Effector memory CD4-positive, alpha-beta T cell (primary cell): ENCODE results near the gene SLC6A6.
A peak's percentile ranks its signal among the peaks of the same experiment; 100 is the strongest.

ENCODE experiments used
- DNase-seq, 3 donors: peaks; one replicate each; pipeline ENCODE4 v3.0.0-alpha.2; 2020
- H3K27ac ChIP-seq: 2 replicates; pipeline ENCODE4 v1.7.0; 2013; ENCODE audit warnings: mild to moderate bottlenecking, low read length, moderate library complexity; ENCODE audit not compliant: insufficient read depth, poor library complexity, severe bottlenecking
- H3K27me3 ChIP-seq: replicated peaks from 2 replicates; pipeline ENCODE4 v1.7.0; 2013; ENCODE audit warnings: mild to moderate bottlenecking, low read length; ENCODE audit not compliant: insufficient read depth, control insufficient read depth, poor library complexity, severe bottlenecking
- H3K36me3 ChIP-seq: 2 replicates; pipeline ENCODE4 v1.7.0; 2013; ENCODE audit warnings: mild to moderate bottlenecking, low read length, moderate library complexity; ENCODE audit not compliant: control insufficient read depth, insufficient read depth
- H3K4me1 ChIP-seq: 2 replicates; pipeline ENCODE4 v1.7.0; 2013; ENCODE audit warnings: low read length, mild to moderate bottlenecking; ENCODE audit not compliant: control insufficient read depth, insufficient read depth, poor library complexity, severe bottlenecking
- H3K4me3 ChIP-seq: 2 replicates; pipeline ENCODE4 v1.7.0; 2013; ENCODE audit warnings: low read length, low read depth, mild to moderate bottlenecking; ENCODE audit not compliant: insufficient read depth, poor library complexity, severe bottlenecking
- H3K9me3 ChIP-seq: 2 replicates; pipeline ENCODE4 v1.7.0; 2013; ENCODE audit warnings: mild to moderate bottlenecking, low read length, moderate library complexity; ENCODE audit not compliant: control insufficient read depth

Gene SLC6A6

GRCh38 chr3:14457999-14458398 is 55.6 kb downstream of the SLC6A6 start:
- H3K27ac ChIP-seq: no peak overlapping the region
- no peaks in the 10 kb centered on the region for H3K9me3 ChIP-seq
- no peak overlapping the region for H3K4me3 ChIP-seq
- no peaks in the 10 kb centered on the region for H3K27me3 ChIP-seq
- no peak for DNase-seq
- peaks cover 36% of the 10 kb centered on the region for H3K36me3 ChIP-seq
- H3K4me1 ChIP-seq: no peaks in the 10 kb centered on the region

- H3K4me1 ChIP-seq: no peaks in the 10 kb centered on the region
- H3K27me3 ChIP-seq: no peaks in the 10 kb centered on the region
- H3K4me3 ChIP-seq: no peak overlapping the region
- DNase-seq: no peak
- no peaks in the 10 kb centered on the region for H3K9me3 ChIP-seq
- peaks cover 38% of the 10 kb centered on the region for H3K36me3 ChIP-seq
- no peak overlapping the region for H3K27ac ChIP-seq
Measured at GRCh38 chr3:14458434-14459275, 56.2 kb downstream of the SLC6A6 start.

GRCh38 chr3:14459384-14459783 is 57.0 kb downstream of the SLC6A6 start:
- Histone ChIP-seq H3K4me1 (no peaks in the 10 kb centered on the region), H3K27me3 (no peaks in the 10 kb centered on the region), H3K4me3 (no peak overlapping the region), H3K27ac (no peak overlapping the region), H3K9me3 (no peaks in the 10 kb centered on the region), H3K36me3 (peaks cover 45% of the 10 kb centered on the region)
- DNase-seq: no peak

- Histone ChIP-seq H3K4me3 (no peak overlapping the region), H3K27ac (no peak overlapping the region), H3K27me3 (no peaks in the 10 kb centered on the region), H3K9me3 (no peaks in the 10 kb centered on the region), H3K36me3 (peaks cover 49% of the 10 kb centered on the region), H3K4me1 (no peaks in the 10 kb centered on the region)
- no peak for DNase-seq
Measured at GRCh38 chr3:14459787-14460186, 57.4 kb downstream of the SLC6A6 start.

GRCh38 chr3:14460342-14461005 is 58.1 kb downstream of the SLC6A6 start:
- peaks cover 56% of the 10 kb centered on the region for H3K36me3 ChIP-seq
- H3K4me3 ChIP-seq: no peak overlapping the region
- H3K4me1 ChIP-seq: no peaks in the 10 kb centered on the region
- DNase-seq: no peak
- H3K9me3 ChIP-seq: no peaks in the 10 kb centered on the region
- no peak overlapping the region for H3K27ac ChIP-seq
- H3K27me3 ChIP-seq: no peaks in the 10 kb centered on the region

- H3K27me3 ChIP-seq: no peaks in the 10 kb centered on the region
- DNase-seq: no peak
- H3K27ac ChIP-seq: no peak overlapping the region
- no peaks in the 10 kb centered on the region for H3K9me3 ChIP-seq
- H3K36me3 ChIP-seq: peaks cover 60% of the 10 kb centered on the region
- no peaks in the 10 kb centered on the region for H3K4me1 ChIP-seq
- no peak overlapping the region for H3K4me3 ChIP-seq
Measured at GRCh38 chr3:14461006-14461747, 58.8 kb downstream of the SLC6A6 start.

- peaks cover 66% of the 10 kb centered on the region for H3K36me3 ChIP-seq
- DNase-seq: peak; percentile 14 to 22 (median 22)
- no peak overlapping the region for H3K27ac ChIP-seq
Measured at GRCh38 chr3:14461748-14462324, 59.4 kb downstream of the SLC6A6 start.

GRCh38 chr3:14462738-14463137 is 60.3 kb downstream of the SLC6A6 start:
- Histone ChIP-seq H3K4me3 (no peak overlapping the region), H3K4me1 (no peaks in the 10 kb centered on the region), H3K36me3 (peaks cover 64% of the 10 kb centered on the region), H3K27ac (no peak overlapping the region), H3K27me3 (no peaks in the 10 kb centered on the region), H3K9me3 (no peaks in the 10 kb centered on the region)
- DNase-seq: no peak

More at GRCh38 chr3:14461748-14462324, 59.4 kb downstream of the SLC6A6 start:
- Histone ChIP-seq H3K4me1 (no peaks in the 10 kb centered on the region), H3K27me3 (no peaks in the 10 kb centered on the region), H3K9me3 (no peaks in the 10 kb centered on the region), H3K4me3 (no peak overlapping the region)

GRCh38 chr3:14463330-14464140 is 61.1 kb downstream of the SLC6A6 start:
- DNase-seq: no peak
- Histone ChIP-seq H3K4me1 (no peaks in the 10 kb centered on the region), H3K4me3 (no peak overlapping the region), H3K27me3 (no peaks in the 10 kb centered on the region), H3K36me3 (peaks cover 67% of the 10 kb centered on the region), H3K27ac (no peak overlapping the region), H3K9me3 (no peaks in the 10 kb centered on the region)
